HEK293 (cell line): Measurements from ENCODE around the gene SLC25A47.

Experiments
- CTCF ChIA-PET: fragments of 350-600 bp; formaldehyde crosslinking; extraction: SDS; loops from one replicate; lab custom pipeline; 2021; ENCODE audit warnings: antibody characterized with exemption; lab: Yijun Ruan, JAX
- POLR2A ChIA-PET: fragments of 300-600 bp; formaldehyde crosslinking; extraction: SDS; loops from one replicate; lab custom pipeline; 2020; ENCODE audit warnings: antibody characterized with exemption, inconsistent platforms; lab: Yijun Ruan, JAX
- H3K27ac ChIP-seq: fragments of 200-500 bp; sonication (Bioruptor generic); 2 replicates; pipeline ENCODE4 v1.5.1; 2014; ENCODE audit warnings: low read depth, low read length, control low read depth, inconsistent platforms; ENCODE audit errors: extremely low read depth
- H3K36me3 ChIP-seq, 2 experiments: fragments of 200-500 bp in 1 of 2; sonication (Bioruptor generic) in 1 of 2; 1 replicate in 1 of 2; 2 replicates in 1 of 2; pipeline ENCODE4 v1.5.1; 2014 to 2017; ENCODE audit warnings: inconsistent platforms in 2 of 2, low read length in 2 of 2; ENCODE audit not compliant: control insufficient read depth in 2 of 2, insufficient read depth in 1 of 2
- H3K4me1 ChIP-seq: fragments of 200-500 bp; sonication (Bioruptor generic); 2 replicates; pipeline ENCODE4 v1.5.1; 2014; ENCODE audit warnings: mild to moderate bottlenecking, low read length, inconsistent platforms; ENCODE audit not compliant: control insufficient read depth, insufficient read depth
- H3K4me3 ChIP-seq: 2 replicates; pipeline ENCODE4 v1.5.1; 2011; ENCODE audit warnings: low read depth, mild to moderate bottlenecking, control low read depth, low read length, moderate library complexity
- H3K9me3 ChIP-seq: fragments of 200-500 bp; sonication (Bioruptor generic); 2 replicates; pipeline ENCODE4 v1.5.1; 2014; ENCODE audit warnings: low read depth, low read length, inconsistent platforms; ENCODE audit not compliant: control insufficient read depth, insufficient read depth
- GLIS1 ChIP-seq: fragments of 450-650 bp; formaldehyde crosslinking; IDR thresholded peaks from 2 replicates; pipeline ENCODE4 v1.5.1; 2016; ENCODE audit warnings: missing biosample characterization, missing genetic modification characterization
- GLIS2 ChIP-seq: fragments of 450-650 bp; formaldehyde crosslinking; IDR thresholded peaks from 2 replicates; pipeline ENCODE4 v1.5.1; 2016; ENCODE audit warnings: missing biosample characterization, missing genetic modification characterization
- HOXC10 ChIP-seq: sonication (generic); formaldehyde crosslinking; IDR thresholded peaks from 2 replicates; pipeline ENCODE4 v1.8.1; 2023; ENCODE audit warnings: mild to moderate bottlenecking, missing genetic modification reagents
- IKZF3 ChIP-seq: fragments of 450-650 bp; IDR thresholded peaks from 2 replicates; pipeline ENCODE4 v1.5.0; 2018; ENCODE audit warnings: missing biosample characterization, mild to moderate bottlenecking, missing genetic modification characterization, moderate library complexity
- KLF1 ChIP-seq: fragments of 450-650 bp; formaldehyde crosslinking; IDR thresholded peaks from 2 replicates; pipeline ENCODE4 v1.5.1; 2016; ENCODE audit warnings: missing biosample characterization, missing genetic modification characterization
- KLF16 ChIP-seq: fragments of 450-650 bp; formaldehyde crosslinking; IDR thresholded peaks from 2 replicates; pipeline ENCODE4 v1.5.1; 2017; ENCODE audit warnings: missing biosample characterization, missing genetic modification characterization
- OSR2 ChIP-seq: fragments of 450-650 bp; formaldehyde crosslinking; IDR thresholded peaks from 2 replicates; pipeline ENCODE4 v1.5.1; 2016; ENCODE audit warnings: missing biosample characterization, missing genetic modification characterization
- SCRT2 ChIP-seq: fragments of 450-650 bp; formaldehyde crosslinking; IDR thresholded peaks from 2 replicates; pipeline ENCODE4 v1.5.1; 2016; ENCODE audit warnings: missing biosample characterization, missing genetic modification characterization
- TRIM28 ChIP-seq: IDR thresholded peaks from 2 replicates; pipeline ENCODE4 v1.6.1; 2011; ENCODE audit warnings: low read length, control low read depth, borderline replicate concordance
- ZBTB17 ChIP-seq: fragments of 450-650 bp; formaldehyde crosslinking; IDR thresholded peaks from 2 replicates; pipeline ENCODE4 v1.5.1; 2016; ENCODE audit warnings: missing biosample characterization, missing genetic modification characterization
- ZBTB48 ChIP-seq: fragments of 450-650 bp; formaldehyde crosslinking; IDR thresholded peaks from 2 replicates; pipeline ENCODE4 v1.5.1; 2016; ENCODE audit warnings: missing biosample characterization, missing genetic modification characterization
- ZNF155 ChIP-seq: fragments of 450-650 bp; formaldehyde crosslinking; IDR thresholded peaks from 2 replicates; pipeline ENCODE4 v1.5.1; 2016; ENCODE audit warnings: missing biosample characterization, missing genetic modification characterization
- ZNF248 ChIP-seq: fragments of 450-650 bp; formaldehyde crosslinking; IDR thresholded peaks from 2 replicates; pipeline ENCODE4 v1.5.1; 2017; ENCODE audit warnings: missing biosample characterization, missing genetic modification characterization
- ZNF274 ChIP-seq, 2 experiments: fragments of 200-500 bp in 1 of 2; fragments of 450-650 bp in 1 of 2; sonication (Bioruptor generic) in 1 of 2; formaldehyde crosslinking in 1 of 2; IDR thresholded peaks; 2 replicates each; pipeline versions ENCODE4 v1.5.1 to v1.6.1; 2014 to 2016; ENCODE audit warnings: borderline replicate concordance in 1 of 2, inconsistent platforms in 1 of 2, low read length in 1 of 2, missing biosample characterization in 1 of 2, missing genetic modification characterization in 1 of 2
- ZNF362 ChIP-seq: fragments of 450-650 bp; formaldehyde crosslinking; IDR thresholded peaks from 2 replicates; pipeline ENCODE4 v1.5.1; 2016; ENCODE audit warnings: missing biosample characterization, missing genetic modification characterization
- ZNF391 ChIP-seq: fragments of 450-650 bp; formaldehyde crosslinking; IDR thresholded peaks from 2 replicates; pipeline ENCODE4 v1.5.1; 2016; ENCODE audit warnings: low read depth, missing biosample characterization, missing genetic modification characterization, borderline replicate concordance
- ZNF549 ChIP-seq: fragments of 450-650 bp; IDR thresholded peaks from 2 replicates; pipeline ENCODE4 v1.5.1; 2018; ENCODE audit warnings: missing biosample characterization, missing genetic modification characterization, mild to moderate bottlenecking, inconsistent platforms, moderate library complexity
- ZNF558 ChIP-seq: fragments of 450-650 bp; formaldehyde crosslinking; IDR thresholded peaks from 2 replicates; pipeline ENCODE4 v1.5.1; 2016; ENCODE audit warnings: missing biosample characterization, missing genetic modification characterization
- ZNF785 ChIP-seq: fragments of 450-650 bp; formaldehyde crosslinking; IDR thresholded peaks from 2 replicates; pipeline ENCODE4 v1.5.1; 2016; ENCODE audit warnings: missing biosample characterization, missing genetic modification characterization
- ZNF792 ChIP-seq: fragments of 450-650 bp; formaldehyde crosslinking; IDR thresholded peaks from 2 replicates; pipeline ENCODE4 v1.5.1; 2016; ENCODE audit warnings: missing biosample characterization, missing genetic modification characterization
- ZSCAN30 ChIP-seq: fragments of 450-650 bp; IDR thresholded peaks from 2 replicates; pipeline ENCODE4 v1.5.1; 2018; ENCODE audit warnings: missing biosample characterization, mild to moderate bottlenecking, missing genetic modification characterization, moderate library complexity
- TF ChIP-seq, protein P1 (sequence below): fragments of 450-650 bp; formaldehyde crosslinking; IDR thresholded peaks from 2 replicates; pipeline ENCODE4 v1.5.1; 2016; ENCODE audit warnings: missing biosample characterization, missing genetic modification characterization
- TF ChIP-seq, protein P2 (sequence below): fragments of 450-650 bp; IDR thresholded peaks from 2 replicates; pipeline ENCODE4 v1.5.1; 2018; ENCODE audit warnings: missing biosample characterization, missing genetic modification characterization
- TF ChIP-seq, protein P3 (sequence below): fragments of 450-650 bp; formaldehyde crosslinking; IDR thresholded peaks from 2 replicates; pipeline ENCODE4 v1.5.1; 2016; ENCODE audit warnings: missing biosample characterization, missing genetic modification characterization

SLC25A47 gene

GRCh38 chr14:100290607-100291304, 32.4 kb upstream of the SLC25A47 start:
- POLR2A ChIA-PET, result no interaction called here
- Histone ChIP-seq H3K9me3 (no peaks in the 10 kb centered on the region), H3K4me1 (no peaks in the 10 kb centered on the region), H3K4me3 (no peak overlapping the region), H3K27ac (no peak overlapping the region), H3K36me3 (peaks cover 0 to 24% of the 10 kb centered on the region in 2 experiments; a peak in 2 of 3 replicates)
- CTCF ChIA-PET, result interaction anchor here (0.5 to 0.6 kb wide), 2 partner anchors 11 to 44 kb away, joined by 3 read pairs; no protein-coding TSS in a partner anchor
- TF ChIP-seq KLF1 (tag by site-specific recombination), result peak; percentile 85
- no peak for TF ChIP-seq ZNF155

GRCh38 chr14:100291305-100292075, 31.6 kb upstream of the SLC25A47 start:
- peaks cover 0 to 24% of the 10 kb centered on the region in 2 experiments; a peak in 2 of 3 replicates for H3K36me3 ChIP-seq
- POLR2A ChIA-PET, result no interaction called here

DNA sequence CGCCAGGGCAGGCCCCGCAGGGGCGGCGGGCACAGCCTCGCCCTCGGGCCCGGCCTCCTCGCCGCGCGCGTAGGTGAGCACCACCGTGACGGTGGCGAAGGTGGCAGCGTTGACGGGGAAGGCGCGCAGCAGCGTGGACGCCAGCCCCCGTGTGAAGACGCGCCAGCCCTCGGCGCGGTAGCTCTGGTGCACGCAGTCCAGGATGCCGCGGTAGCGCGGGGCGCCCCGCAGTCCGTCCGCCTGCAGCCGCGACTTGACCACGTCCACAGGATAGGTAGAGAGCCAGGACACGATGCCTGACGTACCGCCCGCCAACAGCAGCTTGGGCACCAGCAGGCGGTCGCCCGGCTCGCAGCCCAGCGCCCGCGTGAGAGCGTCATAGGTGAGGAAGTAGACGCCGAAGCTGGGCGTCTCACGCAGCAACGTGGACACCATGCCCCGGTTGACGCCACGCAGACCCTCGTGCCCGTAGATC, 30.8 kb upstream of the SLC25A47 start:
- ChIA-PET POLR2A (no interaction called here), CTCF (no interaction called here)
- Histone ChIP-seq H3K27ac (no peak overlapping the region), H3K9me3 (no peaks in the 10 kb centered on the region), H3K4me3 (no peak overlapping the region), H3K36me3 (peaks cover 0 to 24% of the 10 kb centered on the region in 2 experiments; a peak in 2 of 3 replicates), H3K4me1 (no peaks in the 10 kb centered on the region)
- TF ChIP-seq OSR2 (tag by site-specific recombination) (no peak), KLF16 (tag by site-specific recombination) (no peak), ZNF785 (tag by site-specific recombination) (no peak), ZNF792 (tag by site-specific recombination) (no peak), HOXC10 (CRISPR knock-in tag) (no peak), ZSCAN30 (tag by site-specific recombination) (no peak), ZNF274 (IDR thresholded peaks at IDR 0.05; ENCODE audit: low read length) (no peak), ZNF274 (tag by site-specific recombination; IDR thresholded peaks at IDR 0.05; ENCODE audit: borderline replicate concordance) (no peak), ZBTB17 (no peak), ZNF558 (tag by site-specific recombination) (no peak), ZNF549 (tag by site-specific recombination) (no peak), TRIM28 (no peak), ZNF362 (no peak), ZNF391 (tag by site-specific recombination) (no peak), SCRT2 (no peak)
- TF ChIP-seq, protein P1, sequence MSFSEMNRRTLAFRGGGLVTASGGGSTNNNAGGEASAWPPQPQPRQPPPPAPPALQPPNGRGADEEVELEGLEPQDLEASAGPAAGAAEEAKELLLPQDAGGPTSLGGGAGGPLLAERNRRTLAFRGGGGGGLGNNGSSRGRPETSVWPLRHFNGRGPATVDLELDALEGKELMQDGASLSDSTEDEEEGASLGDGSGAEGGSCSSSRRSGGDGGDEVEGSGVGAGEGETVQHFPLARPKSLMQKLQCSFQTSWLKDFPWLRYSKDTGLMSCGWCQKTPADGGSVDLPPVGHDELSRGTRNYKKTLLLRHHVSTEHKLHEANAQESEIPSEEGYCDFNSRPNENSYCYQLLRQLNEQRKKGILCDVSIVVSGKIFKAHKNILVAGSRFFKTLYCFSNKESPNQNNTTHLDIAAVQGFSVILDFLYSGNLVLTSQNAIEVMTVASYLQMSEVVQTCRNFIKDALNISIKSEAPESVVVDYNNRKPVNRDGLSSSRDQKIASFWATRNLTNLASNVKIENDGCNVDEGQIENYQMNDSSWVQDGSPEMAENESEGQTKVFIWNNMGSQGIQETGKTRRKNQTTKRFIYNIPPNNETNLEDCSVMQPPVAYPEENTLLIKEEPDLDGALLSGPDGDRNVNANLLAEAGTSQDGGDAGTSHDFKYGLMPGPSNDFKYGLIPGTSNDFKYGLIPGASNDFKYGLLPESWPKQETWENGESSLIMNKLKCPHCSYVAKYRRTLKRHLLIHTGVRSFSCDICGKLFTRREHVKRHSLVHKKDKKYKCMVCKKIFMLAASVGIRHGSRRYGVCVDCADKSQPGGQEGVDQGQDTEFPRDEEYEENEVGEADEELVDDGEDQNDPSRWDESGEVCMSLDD (tag by site-specific recombination), result no peak
- TF ChIP-seq, protein P2, sequence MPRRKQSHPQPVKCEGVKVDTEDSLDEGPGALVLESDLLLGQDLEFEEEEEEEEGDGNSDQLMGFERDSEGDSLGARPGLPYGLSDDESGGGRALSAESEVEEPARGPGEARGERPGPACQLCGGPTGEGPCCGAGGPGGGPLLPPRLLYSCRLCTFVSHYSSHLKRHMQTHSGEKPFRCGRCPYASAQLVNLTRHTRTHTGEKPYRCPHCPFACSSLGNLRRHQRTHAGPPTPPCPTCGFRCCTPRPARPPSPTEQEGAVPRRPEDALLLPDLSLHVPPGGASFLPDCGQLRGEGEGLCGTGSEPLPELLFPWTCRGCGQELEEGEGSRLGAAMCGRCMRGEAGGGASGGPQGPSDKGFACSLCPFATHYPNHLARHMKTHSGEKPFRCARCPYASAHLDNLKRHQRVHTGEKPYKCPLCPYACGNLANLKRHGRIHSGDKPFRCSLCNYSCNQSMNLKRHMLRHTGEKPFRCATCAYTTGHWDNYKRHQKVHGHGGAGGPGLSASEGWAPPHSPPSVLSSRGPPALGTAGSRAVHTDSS (tag by site-specific recombination), result no peak
- TF ChIP-seq, protein P3, sequence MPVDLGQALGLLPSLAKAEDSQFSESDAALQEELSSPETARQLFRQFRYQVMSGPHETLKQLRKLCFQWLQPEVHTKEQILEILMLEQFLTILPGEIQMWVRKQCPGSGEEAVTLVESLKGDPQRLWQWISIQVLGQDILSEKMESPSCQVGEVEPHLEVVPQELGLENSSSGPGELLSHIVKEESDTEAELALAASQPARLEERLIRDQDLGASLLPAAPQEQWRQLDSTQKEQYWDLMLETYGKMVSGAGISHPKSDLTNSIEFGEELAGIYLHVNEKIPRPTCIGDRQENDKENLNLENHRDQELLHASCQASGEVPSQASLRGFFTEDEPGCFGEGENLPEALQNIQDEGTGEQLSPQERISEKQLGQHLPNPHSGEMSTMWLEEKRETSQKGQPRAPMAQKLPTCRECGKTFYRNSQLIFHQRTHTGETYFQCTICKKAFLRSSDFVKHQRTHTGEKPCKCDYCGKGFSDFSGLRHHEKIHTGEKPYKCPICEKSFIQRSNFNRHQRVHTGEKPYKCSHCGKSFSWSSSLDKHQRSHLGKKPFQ, result no peak

More at GRCh38 chr14:100291305-100292075, 31.6 kb upstream of the SLC25A47 start:
- Histone ChIP-seq H3K4me3 (no peak overlapping the region), H3K4me1 (no peaks in the 10 kb centered on the region), H3K27ac (no peak overlapping the region), H3K9me3 (no peaks in the 10 kb centered on the region)
- CTCF ChIA-PET, result interaction anchor here (0.7 kb wide), 1 partner anchor 11 kb away, joined by 5 read pairs; no protein-coding TSS in a partner anchor
- TF ChIP-seq ZNF248 (tag by site-specific recombination) (no peak), GLIS2 (tag by site-specific recombination) (peak; percentile 56), GLIS1 (tag by site-specific recombination) (peak; percentile 34; the same call in 1 of the 2 replicates), IKZF3 (tag by site-specific recombination) (no peak), ZBTB48 (tag by site-specific recombination) (no peak)
